IMR-90 (cell line): Measurements from ENCODE around the gene AGO3. TPM values are rescaled to one million over a fixed set of nuclear protein-coding genes. Genes with fewer than 3 reads are reported as not detected.
A peak's percentile ranks its signal among the peaks of the same experiment; 100 is the strongest.

ENCODE experiments used
- ATAC-seq: fragments of 200-7000 bp; cut with Tn5 transposase; 2 replicates; pipeline ENCODE4 v1.9.1; 2020; ENCODE audit warnings: low read depth, mild to moderate bottlenecking, moderate library complexity
- BruUV-seq: library from RNA; stranded (reverse); fragments of 400-500 nt; replicated peaks from 2 replicates; lab custom pipeline; 2021; lab: Mats Ljungman, UMichigan
- CTCF ChIA-PET: fragments of 300-600 bp; formaldehyde crosslinking; extraction: SDS; loops from one replicate; lab custom pipeline; 2021; ENCODE audit warnings: antibody characterized with exemption; lab: Yijun Ruan, JAX
- POLR2A ChIA-PET: fragments of 300-600 bp; sonication (Branson Sonifier 250); formaldehyde crosslinking; loops from one replicate; lab custom pipeline; 2022; ENCODE audit warnings: antibody characterized with exemption; ENCODE audit not compliant: unreplicated experiment; lab: Charles Lee
- DNase-seq: peaks from one replicate; pipeline ENCODE4 v3.0.0; 2013
- H2AFZ ChIP-seq: replicated peaks from 2 replicates; pipeline ENCODE3; 2013; ENCODE audit warnings: low read length, mild to moderate bottlenecking; ENCODE audit not compliant: poor library complexity
- H2AK5ac ChIP-seq: 2 replicates; pipeline ENCODE4 v1.6.1; 2013; ENCODE audit warnings: low read depth, low read length, inconsistent platforms
- H2AK9ac ChIP-seq: replicated peaks from 2 replicates; pipeline ENCODE3; 2013; ENCODE audit warnings: mild to moderate bottlenecking, low read depth, low read length, moderate library complexity; ENCODE audit not compliant: poor library complexity
- H2BK120ac ChIP-seq: 2 replicates; pipeline ENCODE4 v1.6.1; 2013; ENCODE audit warnings: low read depth, low read length, inconsistent platforms
- H2BK15ac ChIP-seq: 3 replicates; pipeline ENCODE4 v1.6.1; 2013; ENCODE audit warnings: low read depth, low read length, inconsistent platforms
- H2BK20ac ChIP-seq: 2 replicates; pipeline ENCODE4 v1.6.1; 2013; ENCODE audit warnings: low read depth, mild to moderate bottlenecking, inconsistent platforms, low read length, moderate library complexity
- H2BK5ac ChIP-seq: 2 replicates; pipeline ENCODE4 v1.6.1; 2013; ENCODE audit warnings: mild to moderate bottlenecking, low read depth, low read length, inconsistent platforms; ENCODE audit not compliant: poor library complexity, severe bottlenecking
- H3K14ac ChIP-seq: replicated peaks from 2 replicates; pipeline ENCODE4 v1.6.1; 2013; ENCODE audit warnings: low read depth, low read length, inconsistent platforms
- H3K18ac ChIP-seq: 2 replicates; pipeline ENCODE4 v1.6.1; 2013; ENCODE audit warnings: low read depth, low read length, control low read depth
- H3K23ac ChIP-seq: 2 replicates; pipeline ENCODE4 v1.6.1; 2013; ENCODE audit warnings: low read depth, low read length, inconsistent platforms
- H3K27ac ChIP-seq: 2 replicates; pipeline ENCODE4 v1.5.1; 2013; ENCODE audit warnings: mild to moderate bottlenecking, control low read depth, low read length; ENCODE audit not compliant: insufficient read depth
- H3K27me3 ChIP-seq: 2 replicates; pipeline ENCODE4 v1.6.1; 2013; ENCODE audit warnings: low read length; ENCODE audit not compliant: control insufficient read depth, insufficient read depth
- H3K36me3 ChIP-seq: 2 replicates; pipeline ENCODE4 v1.6.1; 2013; ENCODE audit warnings: low read length, mixed read lengths; ENCODE audit not compliant: control insufficient read depth, insufficient read depth
- H3K4ac ChIP-seq: 2 replicates; pipeline ENCODE4 v1.6.1; 2013; ENCODE audit warnings: low read depth, low read length, inconsistent platforms
- H3K4me1 ChIP-seq: 2 replicates; pipeline ENCODE4 v1.6.1; 2013; ENCODE audit warnings: low read length, mixed read lengths; ENCODE audit not compliant: control insufficient read depth, insufficient read depth
- H3K4me2 ChIP-seq: 2 replicates; pipeline ENCODE4 v1.6.1; 2013; ENCODE audit warnings: low read depth, mild to moderate bottlenecking, control low read depth, low read length, moderate library complexity
- H3K4me3 ChIP-seq: 2 replicates; pipeline ENCODE4 v1.5.1; 2013; ENCODE audit warnings: low read depth, mild to moderate bottlenecking, control low read depth, low read length, moderate library complexity; ENCODE audit not compliant: insufficient read depth
- H3K56ac ChIP-seq: 2 replicates; pipeline ENCODE4 v1.6.1; 2013; ENCODE audit warnings: low read length, inconsistent platforms; ENCODE audit not compliant: insufficient read depth; ENCODE audit errors: extremely low read depth
- H3K79me1 ChIP-seq, 2 experiments: 2 replicates each; pipeline ENCODE4 v1.6.1; 2013; ENCODE audit warnings: low read length in 2 of 2, inconsistent platforms in 1 of 2, low read depth in 1 of 2
- H3K9ac ChIP-seq: 2 replicates; pipeline ENCODE4 v1.6.1; 2013; ENCODE audit warnings: low read depth, low read length, control low read depth
- H3K9me1 ChIP-seq: 2 replicates; pipeline ENCODE4 v1.6.1; 2013; ENCODE audit warnings: low read length, inconsistent platforms; ENCODE audit not compliant: insufficient read depth
- H3K9me3 ChIP-seq: 2 replicates; pipeline ENCODE4 v1.6.1; 2013; ENCODE audit warnings: low read length; ENCODE audit not compliant: control insufficient read depth, insufficient read depth
- H4K20me1 ChIP-seq: 2 replicates; pipeline ENCODE4 v1.6.1; 2013; ENCODE audit warnings: low read length, inconsistent platforms; ENCODE audit not compliant: insufficient read depth
- H4K5ac ChIP-seq: 2 replicates; pipeline ENCODE4 v1.6.1; 2013; ENCODE audit warnings: mild to moderate bottlenecking, low read depth, low read length, control low read depth
- H4K8ac ChIP-seq, 2 experiments: 2 replicates each; pipeline ENCODE4 v1.6.1; 2013; ENCODE audit warnings: low read depth in 2 of 2, low read length in 2 of 2, control low read depth in 1 of 2, inconsistent platforms in 1 of 2
- H4K91ac ChIP-seq: 2 replicates; pipeline ENCODE4 v1.6.1; 2013; ENCODE audit warnings: low read depth, low read length, inconsistent platforms; ENCODE audit not compliant: insufficient read depth
- CEBPB ChIP-seq: IDR thresholded peaks from 2 replicates; pipeline ENCODE4 v1.6.1; 2012; ENCODE audit warnings: low read depth, low read length, improper control_type of control experiment
- MAFK ChIP-seq: IDR thresholded peaks from 2 replicates; pipeline ENCODE4 v1.6.1; 2012; ENCODE audit warnings: low read depth, low read length, improper control_type of control experiment
- SMC3 ChIP-seq: fragments of 150-350 bp; IDR thresholded peaks from 2 replicates; pipeline ENCODE4 v1.6.1; 2016; ENCODE audit warnings: low read depth, mild to moderate bottlenecking, antibody characterized with exemption, low read length, moderate library complexity
- WGBS, 2 experiments: methylation state at CpG; one replicate each; pipeline versions ENCODE4 v1.1.5 to v1.1.7; 2013; ENCODE audit warnings: missing lambda C conversion rate in 2 of 2; ENCODE audit not compliant: insufficient read length in 1 of 2; ENCODE audit errors: extremely low coverage in 2 of 2; 5-methylcytosine and 5-hydroxymethylcytosine counted together
- dilution Hi-C: fragments of 300-500 bp; cut with HindIII; formaldehyde crosslinking; loops from one replicate; pipeline ENCODE4 v1.14.3; 2018; ENCODE audit warnings: low sequenced_read_pairs; ENCODE audit not compliant: unreplicated experiment
- in situ Hi-C: fragments of 300-500 bp; cut with MboI; formaldehyde crosslinking; loops from 3 replicates; pipeline ENCODE4 v1.14.3; 2019; ENCODE audit warnings: low sequenced_read_pairs, inconsistent platforms, mixed read lengths
- intact Hi-C: fragments of 100-400 bp; cut with micrococcal nuclease; formaldehyde crosslinking; loops from 2 replicates; pipeline ENCODE4 v1.10.0; 2022
- polyA plus RNA-seq, 3 experiments: library from polyadenylated mRNA; depleted of rRNA; stranded (reverse); fragments of >200 nt; gene quantifications; 2 replicates each; pipeline ENCODE4 v1.2.3, GENCODE V29; 2012; ENCODE audit warnings: low replicate concordance in 1 of 3
- total RNA-seq: library from RNA; depleted of rRNA; stranded (reverse); fragments of >200 nt; gene quantifications from 2 replicates; pipeline ENCODE4 v1.2.3, GENCODE V29; 2012
- TF ChIP-seq, protein P1 (sequence below): conservative IDR thresholded peaks from 2 replicates; pipeline ENCODE4 v1.5.1; 2012; ENCODE audit warnings: mild to moderate bottlenecking, low read depth, low read length, improper control_type of control experiment

The AGO3 gene
- total and polyA plus RNA-seq, 2 of the 4 experiments (the other 2 are of a cell fraction): 8.9 to 25.6 TPM

DNA sequence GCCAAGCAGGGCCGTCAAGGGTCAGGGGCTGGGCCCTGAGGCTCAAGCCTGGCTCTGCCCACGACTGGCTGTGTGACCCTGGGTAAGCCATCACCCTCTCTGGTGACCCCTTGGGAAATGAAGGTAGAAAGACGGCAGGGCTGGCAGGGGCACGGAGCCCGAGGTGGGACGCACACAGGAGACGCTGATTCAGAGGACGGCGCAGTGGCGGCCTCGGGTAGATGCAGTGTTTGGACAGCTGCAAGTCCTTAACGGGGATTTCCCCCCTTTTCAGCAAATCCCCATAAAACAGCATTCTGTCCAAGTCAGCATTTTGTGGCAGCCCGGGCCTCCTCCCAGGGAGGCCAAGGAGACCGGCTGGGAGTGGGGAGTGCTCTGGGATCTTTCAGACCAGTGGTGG lies 177.4 kb downstream of the AGO3 start:
- dilution Hi-C loops: no loop called here

More for the DNA sequence above, 177.4 kb downstream of the AGO3 start:
- H3K27me3 ChIP-seq: no peaks in the 10 kb centered on the region
- ATAC-seq: no peak
- H3K14ac ChIP-seq: no peak overlapping the region
- ChIA-PET POLR2A (no interaction called here), CTCF (no interaction called here)
- peak overlapping the region; percentile 8 for H2AFZ ChIP-seq
- H2AK5ac ChIP-seq: peak overlapping the region; percentile 43; the same call in 1 of the 2 replicates
- in situ Hi-C loops (loop anchor here (5.0 to 25.0 kb wide), 2 partner anchors 179 to 304 kb away; no protein-coding TSS in a partner anchor), intact Hi-C loops (loop anchor here (10.0 kb wide), 1 partner anchor 106 kb away; no protein-coding TSS in a partner anchor)
- BruUV-seq: no TSS peak
- TF ChIP-seq CEBPB (no peak), MAFK (peak; percentile 51; the same call in 1 of the 2 replicates), SMC3 (no peak)
- TF ChIP-seq, protein P1, sequence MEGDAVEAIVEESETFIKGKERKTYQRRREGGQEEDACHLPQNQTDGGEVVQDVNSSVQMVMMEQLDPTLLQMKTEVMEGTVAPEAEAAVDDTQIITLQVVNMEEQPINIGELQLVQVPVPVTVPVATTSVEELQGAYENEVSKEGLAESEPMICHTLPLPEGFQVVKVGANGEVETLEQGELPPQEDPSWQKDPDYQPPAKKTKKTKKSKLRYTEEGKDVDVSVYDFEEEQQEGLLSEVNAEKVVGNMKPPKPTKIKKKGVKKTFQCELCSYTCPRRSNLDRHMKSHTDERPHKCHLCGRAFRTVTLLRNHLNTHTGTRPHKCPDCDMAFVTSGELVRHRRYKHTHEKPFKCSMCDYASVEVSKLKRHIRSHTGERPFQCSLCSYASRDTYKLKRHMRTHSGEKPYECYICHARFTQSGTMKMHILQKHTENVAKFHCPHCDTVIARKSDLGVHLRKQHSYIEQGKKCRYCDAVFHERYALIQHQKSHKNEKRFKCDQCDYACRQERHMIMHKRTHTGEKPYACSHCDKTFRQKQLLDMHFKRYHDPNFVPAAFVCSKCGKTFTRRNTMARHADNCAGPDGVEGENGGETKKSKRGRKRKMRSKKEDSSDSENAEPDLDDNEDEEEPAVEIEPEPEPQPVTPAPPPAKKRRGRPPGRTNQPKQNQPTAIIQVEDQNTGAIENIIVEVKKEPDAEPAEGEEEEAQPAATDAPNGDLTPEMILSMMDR: no peak
- H4K8ac ChIP-seq: no peak overlapping the region
- H2BK15ac ChIP-seq: no peak overlapping the region
- H3K9me3 ChIP-seq: no peaks in the 10 kb centered on the region
- no peak overlapping the region for H3K18ac ChIP-seq
- H4K91ac ChIP-seq: no peak overlapping the region; the same call in 1 of the 2 replicates
- no peak overlapping the region for H3K4me2 ChIP-seq
- peaks cover 2% of the 10 kb centered on the region for H3K4me1 ChIP-seq
- H2BK120ac ChIP-seq: peak overlapping the region; percentile 22; the same call in 1 of the 2 replicates
- 0 out of 2 replicates have a peak overlapping the region, but pooled peaks have one; percentile 83 for H2BK20ac ChIP-seq
- H3K4ac ChIP-seq: 0 out of 2 replicates have a peak overlapping the region, but pooled peaks have one; percentile 3
- no peak overlapping the region for H3K23ac ChIP-seq
- no peak overlapping the region for H2BK5ac ChIP-seq
- no peak overlapping the region for H3K56ac ChIP-seq
- peaks cover 10% of the 10 kb centered on the region for H3K9me1 ChIP-seq
- H3K79me1 ChIP-seq: no peaks in the 10 kb centered on the region
- H2AK9ac ChIP-seq: peak overlapping the region; percentile 45
- no peaks in the 10 kb centered on the region for H4K20me1 ChIP-seq
- no peak overlapping the region for H3K27ac ChIP-seq
- no peak overlapping the region for H3K4me3 ChIP-seq
- DNase-seq: no peak
- 95% methylated on average over 4 of the region's 14 CpGs; no CpG with 5 or more reads in 1 of the 2 experiments for WGBS, 2 experiments
- no peaks in the 10 kb centered on the region for H3K36me3 ChIP-seq
- no peak overlapping the region for H4K5ac ChIP-seq
- no peak overlapping the region for H3K9ac ChIP-seq
